ENCODE measurements around the gene CLBA1.

DNA sequence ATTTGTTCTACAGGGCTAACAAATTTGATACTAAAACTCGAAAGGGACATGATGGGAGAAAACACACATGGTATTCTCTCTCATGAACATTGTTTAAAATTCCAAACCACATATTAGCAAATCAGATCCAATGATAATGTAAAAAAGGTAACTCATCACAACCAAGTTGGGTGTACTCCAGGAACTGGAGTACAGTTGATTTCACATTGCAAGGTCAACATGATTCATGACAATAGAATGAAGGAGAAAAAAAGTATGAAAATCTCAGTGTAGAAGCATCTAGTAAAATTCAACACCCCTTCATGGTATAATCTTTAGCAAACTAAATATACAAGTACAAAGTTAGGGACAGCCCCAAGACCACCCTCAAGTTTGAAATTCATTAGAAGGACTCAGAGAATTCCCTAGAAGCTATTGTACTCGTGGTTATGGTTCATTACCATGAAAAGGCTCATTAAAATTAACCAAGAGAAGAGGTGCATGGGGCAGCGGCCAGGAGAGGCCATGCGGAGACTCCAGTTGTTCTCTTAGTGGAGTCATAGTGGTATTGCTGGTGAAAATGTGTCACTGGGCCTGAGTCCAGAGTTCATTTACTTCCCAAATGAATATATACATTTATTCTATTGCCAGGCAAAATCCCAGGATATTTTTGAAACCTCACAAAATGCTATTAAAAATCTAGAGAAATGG, 38.3 kb downstream of the CLBA1 start:
- no peak for TF ChIP-seq CTCF (IDR thresholded peaks at IDR 0.05; ENCODE audit: low read depth, low read length, poor library complexity, severe bottlenecking)
- no peak for TF ChIP-seq EZH2phosphoT487 (IDR thresholded peaks at IDR 0.05; ENCODE audit: borderline replicate concordance, low read length)

All from DOHH2 (cell line).